Heart left ventricle (tissue), 13 donors: ENCODE measurements around the gene ESPN.

ENCODE experiments used
- CTCF ChIP-seq, 12 donors: fragments of 200-600 bp; sonication (generic) in 4 of 12; IDR thresholded peaks; one replicate each; pipeline versions ENCODE4 v1.5.0 to v1.8.0; 2018 to 2022; ENCODE audit warnings: antibody characterized with exemption in 12 of 12, mild to moderate bottlenecking in 5 of 12
- POLR2A ChIP-seq, 2 donors: fragments of 450-650 bp; IDR thresholded peaks; one replicate each; pipeline ENCODE4 v1.6.1; 2017; ENCODE audit warnings: antibody characterized with exemption in 2 of 2, mild to moderate bottlenecking in 2 of 2, moderate library complexity in 2 of 2
- donor health status: ischemic (EF 13 %, LVEDD 7.1; RV severe dilation, severe dysfunction).
- donor health status: DM: no; HTN: yes; CAD: no.
- donor health status: DM: no; HTN: no; CAD: no.
- donor health status: ischemic (EF 25% LVEDD 6.9; RV normal size, moderate dysfunction).
- donor health status: ischemic (EF 25% LVEDD 5.7; RV mildly dilated, moderate dysfunction).
- donor health status: ischemic (EF 35%, LVEDD 5.7; RV mildly dilated, moderate dysfunction).
- donor health status: nonischemic (EF 11% LVEDD 7.7; RV severe dilation, severe dysfunction).
- donor health status: DM: yes; HTN: yes; CAD: no.
- donor health status: PGD.
- donor health status: ischemic (EF 29% LVEDD 5.4; RV normal size, mild dysfunction).
- donor health status: nonischemic (EF 23%, LVEDD 6.1; RV moderate dilation, normal function).

- TF ChIP-seq CTCF (IDR thresholded peaks at IDR 0.05) (no peak), POLR2A (IDR thresholded peaks at IDR 0.05) (no peak)
These were observed 26.4 kb downstream of the ESPN start for GRCh38 chr1:6450943-6451373.
